GM19467 (cell line): Measurements from ENCODE around the gene PCDHGA7.
"Not testable (repeated sequence)": the region's sequence is repeated elsewhere in the genome, so short reads cannot be mapped to it uniquely, and the experiment has no call there.

Source experiments
- ATAC-seq: cut with Tn5 transposase; IDR thresholded peaks from one replicate; pipeline ENCODE4 v1.9.1; 2021; ENCODE audit warnings: mild to moderate bottlenecking, moderate library complexity; ENCODE audit not compliant: unreplicated experiment

The PCDHGA7 gene

DNA sequence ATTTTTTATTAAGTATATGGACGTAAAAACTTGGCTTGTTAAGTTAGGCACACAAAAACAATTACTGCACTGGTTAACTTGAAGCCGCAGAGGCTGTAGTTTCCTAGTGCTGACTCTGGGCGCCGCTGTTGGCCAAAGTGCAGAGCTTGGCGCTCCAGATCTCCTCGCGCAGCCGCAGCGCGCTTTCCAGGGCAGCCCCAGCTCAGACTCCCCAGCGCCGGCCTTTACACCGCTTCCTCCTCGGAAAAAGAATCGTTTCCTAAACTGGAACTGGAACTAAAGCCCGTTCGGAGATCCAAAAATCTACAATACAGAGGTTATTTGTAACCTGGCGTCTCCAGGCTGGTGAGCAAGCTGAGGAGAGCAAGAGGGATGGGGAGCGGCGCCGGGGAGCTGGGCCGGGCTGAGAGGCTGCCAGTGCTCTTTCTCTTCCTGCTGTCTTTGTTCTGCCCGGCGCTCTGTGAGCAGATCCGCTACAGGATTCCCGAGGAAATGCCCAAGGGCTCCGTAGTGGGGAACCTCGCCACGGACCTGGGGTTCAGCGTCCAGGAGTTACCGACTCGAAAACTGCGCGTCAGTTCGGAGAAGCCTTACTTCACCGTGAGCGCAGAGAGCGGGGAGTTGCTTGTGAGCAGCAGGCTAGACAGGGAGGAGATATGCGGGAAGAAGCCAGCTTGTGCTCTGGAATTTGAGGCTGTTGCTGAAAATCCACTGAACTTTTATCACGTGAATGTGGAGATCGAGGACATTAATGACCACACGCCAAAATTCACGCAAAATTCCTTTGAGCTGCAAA, 15.4 kb downstream of the PCDHGA7 start, which contains the start of gene PCDHGB5:
Gene PCDHGB5, plus strand, starts transcription at position 192 of the 796 bp plus-strand sequence. Its CDS starts 181 bp downstream, at position 373.
- ATAC-seq = not testable (repeated sequence)

DNA sequence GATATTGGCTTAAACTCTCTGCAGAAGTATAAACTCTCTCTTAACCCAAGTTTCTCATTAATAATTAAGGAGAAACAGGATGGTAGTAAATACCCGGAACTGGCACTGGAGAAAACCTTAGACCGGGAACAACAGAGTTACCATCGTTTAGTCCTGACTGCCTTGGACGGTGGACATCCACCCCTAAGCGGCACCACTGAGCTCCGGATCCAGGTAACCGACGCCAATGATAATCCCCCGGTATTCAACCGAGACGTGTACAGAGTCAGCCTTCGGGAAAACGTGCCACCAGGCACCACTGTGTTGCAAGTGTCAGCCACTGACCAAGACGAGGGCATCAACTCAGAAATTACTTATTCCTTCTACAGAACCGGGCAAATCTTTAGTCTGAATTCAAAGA, 16.1 kb downstream of the PCDHGA7 start:
- ATAC-seq = no peak

DNA sequence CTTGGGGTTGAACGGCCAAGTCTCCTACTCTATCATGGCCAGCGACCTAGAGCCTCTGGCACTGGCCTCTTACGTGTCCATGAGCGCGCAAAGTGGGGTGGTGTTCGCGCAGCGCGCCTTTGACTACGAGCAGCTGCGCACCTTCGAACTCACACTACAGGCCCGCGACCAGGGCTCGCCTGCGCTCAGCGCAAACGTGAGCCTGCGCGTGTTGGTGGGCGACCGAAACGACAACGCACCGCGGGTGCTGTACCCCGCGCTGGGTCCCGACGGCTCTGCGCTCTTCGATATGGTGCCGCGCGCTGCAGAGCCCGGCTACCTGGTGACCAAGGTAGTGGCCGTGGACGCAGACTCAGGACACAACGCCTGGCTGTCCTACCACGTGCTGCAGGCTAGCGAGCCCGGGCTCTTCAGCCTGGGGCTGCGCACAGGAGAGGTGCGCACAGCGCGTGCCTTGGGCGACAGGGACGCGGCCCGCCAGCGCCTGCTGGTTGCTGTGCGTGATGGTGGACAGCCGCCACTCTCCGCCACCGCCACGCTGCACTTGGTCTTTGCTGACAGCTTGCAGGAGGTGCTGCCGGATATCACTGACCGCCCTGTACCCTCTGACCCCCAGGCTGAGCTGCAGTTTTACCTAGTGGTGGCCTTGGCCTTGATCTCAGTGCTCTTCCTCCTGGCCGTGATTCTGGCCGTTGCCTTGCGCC, 17.2 kb downstream of the PCDHGA7 start:
- ATAC-seq = no peak

DNA sequence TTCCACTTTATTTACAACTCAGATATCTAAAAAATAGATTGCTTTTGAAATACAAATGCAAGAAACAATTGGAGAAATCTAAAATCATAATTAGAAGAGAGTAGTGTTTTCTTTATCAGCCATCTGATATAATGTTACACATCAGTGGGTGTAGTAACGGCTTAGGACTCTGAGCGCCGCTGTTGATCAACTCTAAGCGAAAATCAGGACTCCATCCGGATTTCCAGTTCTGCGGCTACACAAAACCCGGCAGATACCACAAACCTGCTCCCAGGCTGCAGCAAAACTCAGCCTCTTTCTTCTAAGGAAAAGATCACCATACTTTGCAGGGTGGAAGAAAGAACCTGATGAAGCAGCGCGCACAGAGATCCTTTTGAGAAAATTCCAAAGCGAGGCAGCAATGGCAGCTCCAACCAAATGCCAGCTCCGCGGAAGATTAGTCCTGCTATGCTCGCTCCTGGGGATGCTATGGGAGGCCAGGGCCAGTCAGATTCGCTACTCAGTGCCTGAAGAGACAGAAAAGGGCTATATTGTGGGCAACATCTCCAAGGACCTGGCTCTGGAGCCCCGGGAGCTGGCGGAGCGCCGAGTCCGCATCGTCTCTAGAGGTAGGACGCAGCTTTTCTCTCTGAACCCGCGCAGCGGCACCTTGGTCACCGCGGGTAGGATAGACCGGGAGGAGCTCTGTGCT, 20.2 kb downstream of the PCDHGA7 start, which contains the start of gene PCDHGA9:
Gene PCDHGA9, plus strand, starts transcription at position 226 of the 691 bp plus-strand sequence. Its CDS starts 175 bp downstream, at position 401.
- no peak for ATAC-seq

GRCh38 chr5:141403387-141403786, 20.8 kb downstream of the PCDHGA7 start:
- no peak for ATAC-seq

DNA sequence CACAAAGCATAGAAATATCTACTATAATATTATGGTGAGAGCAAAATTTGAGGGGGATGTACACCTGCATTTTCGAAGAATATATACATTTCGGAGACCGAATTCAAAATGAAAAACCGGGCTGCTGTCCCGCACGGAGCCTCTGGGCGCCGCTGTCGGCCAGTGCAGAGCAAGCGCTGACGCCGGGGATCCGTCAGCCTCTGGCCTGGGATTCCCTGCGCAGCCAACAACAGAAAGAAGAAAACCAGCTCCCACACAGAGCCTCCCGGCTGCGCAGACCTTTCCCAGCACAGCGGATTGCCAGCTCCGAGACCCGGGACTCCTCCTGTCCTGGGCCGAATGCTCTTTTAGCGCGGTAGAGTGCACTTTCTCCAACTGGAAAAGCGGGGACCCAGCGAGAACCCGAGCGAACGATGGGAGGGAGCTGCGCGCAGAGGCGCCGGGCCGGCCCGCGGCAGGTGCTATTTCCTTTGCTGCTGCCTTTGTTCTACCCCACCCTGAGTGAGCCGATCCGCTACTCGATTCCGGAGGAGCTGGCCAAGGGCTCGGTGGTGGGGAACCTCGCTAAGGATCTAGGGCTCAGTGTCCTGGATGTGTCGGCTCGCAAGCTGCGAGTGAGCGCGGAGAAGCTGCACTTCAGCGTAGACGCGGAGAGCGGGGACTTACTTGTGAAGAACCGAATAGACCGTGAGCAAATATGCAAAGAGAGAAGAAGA, 25.4 kb downstream of the PCDHGA7 start, which contains the start of gene PCDHGB6:
Gene PCDHGB6, plus strand, starts transcription at position 232 of the 716 bp plus-strand sequence. Its CDS starts 182 bp downstream, at position 414.
- not testable (repeated sequence) for ATAC-seq

GRCh38 chr5:141409598-141410306, 27.2 kb downstream of the PCDHGA7 start:
- ATAC-seq = no peak

GRCh38 chr5:141411575-141411974, 29.0 kb downstream of the PCDHGA7 start:
- ATAC-seq = no peak

GRCh38 chr5:141412854-141413539, 30.5 kb downstream of the PCDHGA7 start, which contains the start of gene PCDHGA10:
Gene PCDHGA10, plus strand, starts transcription at chr5:141412987. Its CDS starts 189 bp downstream, at chr5:141413176.
- ATAC-seq = peak; percentile 66

- no peak for ATAC-seq
Observed at GRCh38 chr5:141413540-141414069, 31.1 kb downstream of the PCDHGA7 start.

DNA sequence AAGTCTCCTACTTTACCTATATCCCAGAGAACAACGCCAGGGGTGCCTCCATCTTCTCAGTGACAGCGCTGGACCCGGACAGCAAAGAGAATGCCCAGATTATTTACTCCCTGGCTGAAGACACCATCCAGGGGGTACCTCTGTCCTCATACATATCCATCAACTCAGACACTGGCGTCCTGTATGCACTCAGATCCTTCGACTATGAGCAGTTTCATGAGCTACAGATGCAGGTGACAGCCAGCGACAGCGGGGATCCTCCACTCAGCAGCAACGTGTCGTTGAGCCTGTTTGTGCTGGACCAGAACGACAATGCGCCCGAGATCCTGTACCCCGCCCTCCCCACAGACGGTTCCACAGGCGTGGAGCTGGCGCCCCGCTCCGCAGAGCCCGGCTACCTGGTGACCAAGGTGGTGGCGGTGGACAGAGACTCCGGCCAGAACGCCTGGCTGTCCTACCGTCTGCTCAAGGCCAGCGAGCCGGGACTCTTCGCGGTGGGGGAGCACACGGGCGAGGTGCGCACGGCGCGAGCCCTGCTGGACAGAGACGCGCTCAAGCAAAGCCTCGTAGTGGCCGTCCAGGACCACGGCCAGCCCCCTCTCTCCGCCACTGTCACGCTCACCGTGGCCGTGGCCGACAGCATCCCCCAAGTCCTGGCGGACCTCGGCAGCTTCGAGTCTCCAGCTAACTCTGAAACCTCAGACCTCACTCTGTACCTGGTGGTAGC, 32.2 kb downstream of the PCDHGA7 start:
- not testable (repeated sequence) for ATAC-seq

DNA sequence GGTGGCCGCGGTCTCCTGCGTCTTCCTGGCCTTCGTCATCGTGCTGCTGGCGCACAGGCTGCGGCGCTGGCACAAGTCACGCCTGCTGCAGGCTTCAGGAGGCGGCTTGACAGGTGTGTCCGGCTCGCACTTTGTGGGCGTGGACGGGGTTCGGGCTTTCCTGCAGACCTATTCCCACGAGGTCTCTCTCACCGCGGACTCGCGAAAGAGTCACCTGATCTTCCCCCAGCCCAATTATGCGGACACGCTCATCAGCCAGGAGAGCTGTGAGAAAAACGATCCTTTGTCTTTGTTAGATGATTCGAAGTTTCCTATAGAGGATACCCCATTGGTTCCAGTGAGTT, 32.7 kb downstream of the PCDHGA7 start:
- ATAC-seq = not testable (repeated sequence)

GRCh38 chr5:141417494-141418172, 35.1 kb downstream of the PCDHGA7 start, which contains the start of gene PCDHGB7:
Gene PCDHGB7, plus strand, starts transcription at chr5:141417677. Its CDS starts 183 bp downstream, at chr5:141417860.
- ATAC-seq = peak; percentile 75

- ATAC-seq = no peak
Observed at GRCh38 chr5:141419074-141419880, 36.7 kb downstream of the PCDHGA7 start.

GRCh38 chr5:141420855-141421488, 38.4 kb downstream of the PCDHGA7 start, which contains the start of gene PCDHGA11:
Gene PCDHGA11, plus strand, starts transcription at chr5:141421051. Its CDS starts 177 bp downstream, at chr5:141421228.
- no peak for ATAC-seq

DNA sequence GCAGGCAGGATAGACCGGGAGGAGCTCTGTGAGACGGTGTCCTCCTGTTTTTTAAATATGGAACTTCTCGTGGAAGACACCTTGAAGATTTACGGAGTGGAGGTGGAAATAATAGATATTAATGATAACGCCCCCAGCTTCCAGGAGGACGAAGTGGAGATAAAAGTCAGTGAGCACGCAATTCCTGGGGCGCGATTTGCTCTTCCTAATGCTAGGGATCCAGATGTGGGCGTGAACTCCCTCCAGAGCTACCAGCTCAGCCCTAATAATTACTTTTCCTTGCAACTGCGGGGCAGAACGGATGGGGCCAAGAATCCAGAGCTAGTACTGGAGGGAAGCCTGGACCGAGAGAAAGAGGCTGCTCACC, 38.9 kb downstream of the PCDHGA7 start:
- ATAC-seq = no peak
